IPS-11a (cell line): Measurements from ENCODE around the gene EYA2.

ENCODE experiments used
- H3K4me3 ChIP-seq: one replicate; pipeline ENCODE4 v1.5.1; 2013; ENCODE audit warnings: low read depth, low read length, control low read depth

EYA2 gene

DNA sequence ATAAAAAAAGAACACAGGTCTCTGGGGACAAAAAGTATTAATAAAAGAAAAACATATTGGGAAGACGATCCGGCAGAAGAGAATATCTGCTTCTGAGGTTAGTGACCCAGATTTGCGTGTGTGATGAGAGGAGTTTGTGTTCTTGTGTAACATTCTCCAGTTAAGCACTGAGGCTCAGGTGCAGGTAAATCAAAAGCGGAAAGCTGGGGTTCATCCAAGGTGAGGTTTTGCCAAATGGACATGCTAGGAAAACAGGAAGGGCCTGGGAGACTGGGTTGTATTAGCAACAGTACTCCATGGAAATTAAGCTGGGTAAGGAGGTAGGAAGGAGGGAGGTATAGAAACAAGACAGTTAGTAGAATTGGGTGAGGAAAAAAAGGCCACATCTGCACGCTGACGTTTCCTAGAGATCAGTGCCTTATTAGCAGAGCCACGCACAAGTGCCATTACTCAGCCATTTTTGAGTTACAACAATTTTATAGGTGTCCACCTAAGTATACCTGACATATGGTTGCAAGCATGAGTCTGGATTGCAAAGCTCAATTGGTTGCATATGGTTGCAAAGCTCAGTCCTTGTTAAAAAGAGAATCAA lies 322.3 kb downstream of the EYA2 start:
- no peak overlapping the region for H3K4me3 ChIP-seq

GRCh38 chr20:47217482-47218446 lies 323.1 kb downstream of the EYA2 start:
- no peak overlapping the region for H3K4me3 ChIP-seq

DNA sequence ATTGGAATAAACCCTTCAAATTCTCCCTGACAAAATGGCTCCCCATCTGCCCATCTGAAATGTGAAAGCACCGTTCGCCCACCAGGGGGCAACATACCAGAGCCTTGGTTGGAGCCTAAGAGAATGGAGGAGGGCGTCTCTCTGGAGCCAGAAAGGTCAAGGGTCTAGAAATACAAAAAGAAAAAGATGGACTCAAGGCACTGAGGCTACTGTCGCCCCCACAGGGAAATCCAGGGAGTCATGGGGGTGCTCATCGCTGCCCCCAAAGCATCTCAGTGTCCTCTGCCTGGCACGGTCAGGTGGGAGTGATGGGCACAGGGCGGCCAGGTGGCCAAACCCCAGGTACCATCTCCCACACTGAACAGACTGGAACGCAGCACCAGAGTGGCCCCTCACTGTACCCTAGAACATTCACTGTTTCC lies 325.5 kb downstream of the EYA2 start:
- H3K4me3 ChIP-seq = no peak overlapping the region

DNA sequence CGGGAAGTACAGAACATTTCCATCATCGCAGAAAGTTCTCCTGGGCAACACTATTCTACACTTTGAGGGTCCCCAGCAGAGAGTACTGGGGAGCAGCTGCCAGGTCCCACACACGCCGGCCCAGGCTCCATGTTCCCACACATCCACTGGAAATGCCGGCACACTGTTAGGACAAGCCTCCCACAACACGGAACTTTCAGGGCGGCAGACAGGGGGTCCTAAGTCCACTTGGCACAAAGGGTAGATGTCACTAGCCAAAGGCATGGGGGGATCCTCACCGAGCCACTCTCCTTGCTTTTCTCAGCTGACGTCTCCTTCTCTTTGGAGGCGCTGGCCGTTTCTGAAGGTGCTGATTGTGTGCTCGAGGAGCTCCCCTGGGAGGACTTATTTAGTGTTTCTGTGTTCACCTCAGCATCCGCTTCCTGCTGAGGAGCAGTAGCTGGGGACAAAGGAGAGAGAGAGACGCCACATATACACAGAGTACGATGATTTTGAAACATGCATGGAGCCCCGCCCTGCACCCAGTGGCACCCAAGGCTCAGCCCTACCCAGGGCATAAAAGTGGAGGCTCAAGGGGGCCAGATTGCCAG lies 326.5 kb downstream of the EYA2 start:
- H3K4me3 ChIP-seq = no peak overlapping the region

- no peak overlapping the region for H3K4me3 ChIP-seq
Observed at GRCh38 chr20:47222468-47223119, 328.0 kb downstream of the EYA2 start.

DNA sequence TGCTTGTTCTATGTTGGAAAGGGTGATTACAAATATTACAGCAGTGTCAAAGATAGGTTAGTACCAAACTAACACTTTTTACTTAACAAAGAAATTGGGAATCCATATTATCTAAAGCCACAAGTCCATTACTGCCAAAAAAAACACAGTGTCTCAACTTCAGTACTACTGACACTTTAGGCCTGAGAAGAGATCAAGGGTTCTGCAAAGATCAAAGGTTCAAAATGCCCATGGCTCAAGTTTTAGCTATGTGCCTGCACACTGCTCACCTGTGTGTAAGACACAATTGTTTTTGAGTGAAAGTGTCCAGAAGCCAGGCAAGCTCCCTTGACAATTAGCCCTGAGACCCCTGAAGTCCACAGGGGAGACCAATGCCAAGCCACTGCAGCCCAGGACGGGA lies 329.3 kb downstream of the EYA2 start:
- no peak overlapping the region for H3K4me3 ChIP-seq

- no peak overlapping the region for H3K4me3 ChIP-seq
Observed at GRCh38 chr20:47224300-47224791, 329.7 kb downstream of the EYA2 start.

DNA sequence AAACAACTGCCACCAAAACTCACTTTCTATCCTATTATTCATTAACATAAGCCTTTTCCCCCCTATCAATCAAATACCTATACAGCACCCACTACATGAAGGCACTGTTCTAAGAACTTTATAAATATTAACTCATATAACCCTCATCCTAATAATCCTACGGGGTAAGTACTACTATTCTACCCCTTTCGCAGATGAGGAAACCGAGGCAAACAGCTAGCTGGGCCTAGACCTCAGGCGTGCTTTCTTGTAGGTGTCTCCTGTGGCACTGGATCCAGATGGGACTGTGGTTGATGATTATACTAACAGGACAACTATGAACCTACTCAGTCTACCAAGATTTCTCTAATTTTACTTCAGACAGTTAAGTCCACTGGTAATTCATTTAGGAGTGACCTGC lies 330.2 kb downstream of the EYA2 start:
- no peak overlapping the region for H3K4me3 ChIP-seq

GRCh38 chr20:47225458-47225857 lies 330.8 kb downstream of the EYA2 start:
- H3K4me3 ChIP-seq = no peak overlapping the region

- H3K4me3 ChIP-seq = no peak overlapping the region
Observed at GRCh38 chr20:47227119-47227518, 332.5 kb downstream of the EYA2 start.

DNA sequence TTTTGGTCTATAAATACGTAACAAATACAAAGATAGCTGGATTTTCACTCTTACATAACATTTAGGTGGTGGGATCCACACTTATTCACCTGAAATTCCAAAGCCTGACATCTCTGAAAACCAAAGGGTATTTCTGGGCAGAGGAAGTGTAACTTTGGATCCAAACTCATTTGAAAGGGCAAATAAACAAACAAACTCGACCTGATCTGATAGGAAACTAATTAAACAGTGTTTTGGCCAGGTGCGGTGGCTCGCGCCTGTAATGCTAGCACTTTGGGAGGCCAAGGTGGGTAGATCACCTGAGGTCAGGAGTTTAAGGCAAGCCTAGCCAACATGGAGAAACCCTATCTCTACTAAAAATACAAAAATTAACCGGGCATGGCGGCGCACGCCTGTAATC lies 332.9 kb downstream of the EYA2 start:
- no peak overlapping the region for H3K4me3 ChIP-seq

DNA sequence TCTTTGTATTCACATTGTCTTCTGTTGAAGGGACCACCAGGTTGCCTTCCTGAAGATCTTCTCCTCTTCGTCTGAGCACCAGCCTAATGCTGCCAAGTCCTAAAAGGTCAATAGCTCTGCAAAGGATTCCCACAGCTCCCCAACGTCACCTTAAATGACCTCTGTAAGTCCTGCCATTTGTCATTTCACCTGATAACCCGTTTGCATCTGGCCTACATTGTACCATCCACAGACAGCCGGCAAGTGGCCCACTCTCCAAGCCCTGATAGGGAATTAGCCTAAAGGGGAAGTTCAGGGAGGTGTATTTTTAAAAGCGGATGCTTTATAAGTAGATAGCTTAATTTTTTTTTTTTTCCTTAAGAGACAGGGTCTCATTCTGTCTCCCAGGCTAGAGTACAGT lies 334.0 kb downstream of the EYA2 start:
- no peak overlapping the region for H3K4me3 ChIP-seq

DNA sequence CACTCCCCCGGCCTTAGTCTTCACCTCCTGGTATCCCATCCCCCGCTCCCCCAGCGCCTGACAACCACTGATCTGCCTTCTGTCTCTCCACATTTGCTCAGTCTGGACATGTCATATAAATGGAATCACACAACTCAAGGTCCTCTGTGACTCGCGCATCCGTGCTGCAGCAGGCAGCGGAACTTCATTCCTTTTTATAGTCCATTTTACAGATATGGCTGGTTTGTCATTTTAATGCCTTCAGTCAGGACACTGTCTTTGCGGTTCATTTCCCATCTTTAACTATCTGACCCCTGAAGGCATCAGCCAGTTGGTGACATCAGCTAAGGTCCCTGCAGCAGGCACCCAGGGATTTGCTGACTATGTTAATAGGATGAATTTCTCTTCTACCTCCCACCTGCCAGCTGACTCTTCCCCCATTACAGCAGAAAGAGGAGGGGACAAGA lies 336.2 kb downstream of the EYA2 start:
- no peak overlapping the region for H3K4me3 ChIP-seq

- H3K4me3 ChIP-seq = no peak overlapping the region
Observed at GRCh38 chr20:47231382-47232039, 336.9 kb downstream of the EYA2 start.

DNA sequence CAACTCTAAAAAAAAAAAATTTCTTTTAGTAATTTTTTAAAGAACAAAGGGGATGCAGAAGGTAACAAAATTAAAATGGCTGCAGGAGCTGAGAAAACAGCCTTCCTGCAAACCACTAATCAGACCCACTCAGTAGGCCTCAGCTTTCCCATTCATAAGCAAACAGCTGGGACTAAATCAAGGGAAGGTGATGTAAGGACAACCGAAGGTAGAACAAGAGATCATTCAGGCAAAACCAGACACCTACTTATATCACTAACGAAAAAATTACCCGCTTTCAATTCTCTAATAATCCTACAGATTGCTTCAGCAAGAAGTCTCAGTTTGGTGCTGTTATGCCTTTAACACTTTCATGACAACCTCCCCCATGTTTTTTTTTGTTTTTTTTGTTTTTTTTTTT lies 337.9 kb downstream of the EYA2 start:
- no peak overlapping the region for H3K4me3 ChIP-seq

GRCh38 chr20:47233333-47234188 lies 338.9 kb downstream of the EYA2 start:
- no peak overlapping the region for H3K4me3 ChIP-seq

- no peak overlapping the region for H3K4me3 ChIP-seq
Observed at GRCh38 chr20:47235111-47235510, 340.5 kb downstream of the EYA2 start.

DNA sequence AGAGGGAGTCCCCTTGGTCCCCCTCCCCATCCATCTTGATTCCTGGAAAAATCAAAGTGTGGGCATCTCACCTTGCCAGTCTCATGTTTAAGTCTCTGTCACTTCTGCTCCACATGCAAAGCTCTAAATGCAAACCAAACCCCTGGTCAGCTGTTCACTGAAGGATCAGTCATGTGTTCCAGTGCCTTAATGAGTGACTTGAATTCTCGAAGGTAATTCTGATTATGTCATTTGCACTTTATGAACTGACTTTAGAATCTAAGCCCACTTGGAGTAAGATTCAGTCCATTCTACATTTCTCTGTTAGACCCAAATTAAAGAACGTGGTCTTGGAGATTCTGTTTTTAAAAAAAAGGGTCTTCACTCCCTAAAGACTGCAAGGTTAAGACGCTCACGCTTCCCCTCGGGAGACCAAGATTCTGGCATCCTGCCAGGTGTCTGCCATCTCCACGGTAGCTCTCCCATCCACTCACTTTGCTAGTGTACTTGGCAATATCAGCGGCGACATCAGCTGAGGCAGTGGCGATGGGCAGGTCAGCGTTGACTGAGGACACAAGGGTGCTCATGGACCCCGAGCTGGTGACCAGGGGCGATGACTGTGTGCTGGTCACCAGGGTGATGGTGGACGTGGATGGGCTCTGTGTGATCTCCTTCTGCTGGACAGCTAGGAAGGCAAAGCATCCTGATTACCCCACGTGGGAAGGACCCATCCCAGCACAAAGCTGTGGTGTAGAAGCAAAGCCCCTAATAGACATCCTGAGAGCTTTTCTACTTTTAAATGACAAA lies 341.4 kb downstream of the EYA2 start:
- H3K4me3 ChIP-seq = no peak overlapping the region

- H3K4me3 ChIP-seq = no peak overlapping the region
Observed at GRCh38 chr20:47236639-47236900, 341.9 kb downstream of the EYA2 start.
